NCI-H1048 (cell line): Measurements from ENCODE around the gene TENT5C.

Source experiments
- DNase-seq: peaks from one replicate; lab custom pipeline; 2025; lab: John Stamatoyannopoulos, UW

The TENT5C gene

GRCh38 chr1:117573386-117574023 is 32.3 kb upstream of the TENT5C start:
- DNase-seq: no peak

GRCh38 chr1:117574161-117574835 is 31.6 kb upstream of the TENT5C start:
- DNase-seq: no peak

GRCh38 chr1:117575586-117576225 is 30.1 kb upstream of the TENT5C start:
- no peak for DNase-seq

- DNase-seq: no peak
Observed at GRCh38 chr1:117576236-117576635, 29.6 kb upstream of the TENT5C start.

- no peak for DNase-seq
Observed at GRCh38 chr1:117577191-117577885, 28.5 kb upstream of the TENT5C start.

- DNase-seq: no peak
Observed at GRCh38 chr1:117578466-117578865, 27.4 kb upstream of the TENT5C start.

- no peak for DNase-seq
Observed at GRCh38 chr1:117579221-117579906, 26.5 kb upstream of the TENT5C start.

- DNase-seq: no peak
Observed at GRCh38 chr1:117580436-117580835, 25.4 kb upstream of the TENT5C start.

GRCh38 chr1:117580882-117581281 is 25.0 kb upstream of the TENT5C start:
- no peak for DNase-seq

GRCh38 chr1:117581391-117581943 is 24.4 kb upstream of the TENT5C start:
- DNase-seq: no peak

- no peak for DNase-seq
Observed at GRCh38 chr1:117582451-117582850, 23.4 kb upstream of the TENT5C start.

GRCh38 chr1:117583247-117583646 is 22.6 kb upstream of the TENT5C start:
- no peak for DNase-seq

- DNase-seq: no peak
Observed at GRCh38 chr1:117584181-117584580, 21.7 kb upstream of the TENT5C start.

GRCh38 chr1:117585086-117585485 is 20.8 kb upstream of the TENT5C start:
- no peak for DNase-seq

- DNase-seq: no peak
Observed at GRCh38 chr1:117586337-117586736, 19.5 kb upstream of the TENT5C start.

GRCh38 chr1:117586747-117587498 is 18.9 kb upstream of the TENT5C start:
- DNase-seq: no peak

GRCh38 chr1:117587499-117588356 is 18.1 kb upstream of the TENT5C start:
- no peak for DNase-seq

GRCh38 chr1:117589544-117589943 is 16.3 kb upstream of the TENT5C start:
- DNase-seq: no peak

- DNase-seq: no peak
Observed at GRCh38 chr1:117590273-117590925, 15.4 kb upstream of the TENT5C start.

- DNase-seq: no peak
Observed at GRCh38 chr1:117591252-117591651, 14.6 kb upstream of the TENT5C start.
